ENCODE data around the gene AFTPH. TPM values are rescaled to one million over a fixed set of nuclear protein-coding genes. Genes with fewer than 3 reads are reported as not detected.

Gene AFTPH
- total RNA-seq, 2 experiments from 2014 or later, result 34.3 to 38.9 TPM

DNA sequence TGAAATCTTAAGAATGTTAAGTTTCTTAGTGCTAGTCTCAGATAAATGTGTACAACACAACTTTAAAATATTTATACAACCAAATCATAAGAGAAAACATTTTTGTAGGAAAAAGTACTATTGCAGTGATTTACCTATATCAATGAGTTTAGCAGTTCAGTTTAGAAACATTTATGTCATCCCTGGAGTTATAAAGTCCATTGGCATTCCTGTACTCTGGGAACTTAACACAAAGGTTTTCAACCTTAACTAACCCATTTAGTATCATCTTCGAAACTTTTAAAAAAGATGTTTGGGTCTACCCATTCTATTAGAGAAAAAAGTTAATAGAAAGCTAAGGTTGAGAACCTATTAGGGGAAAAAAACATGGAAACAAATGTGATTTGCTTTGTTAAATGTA is 10.9 kb downstream of the AFTPH start:
- ATAC-seq (ENCODE audit: low read depth), result no peak
- Mint-ChIP-seq H3K4me1 (peaks cover 33% of the 10 kb centered on the region), H3K36me3 (peaks cover 8% of the 10 kb centered on the region), H3K9me3 (no peaks in the 10 kb centered on the region), H3K27me3 (no peaks in the 10 kb centered on the region), H3K4me3 (no peak overlapping the region), H3K27ac (no peak overlapping the region)
- DNase-seq, result no peak
- POLR2A ChIA-PET, result interaction anchor here (1.2 kb wide), 1 partner anchor 9 kb away, joined by 3 read pairs; no protein-coding TSS in a partner anchor

DNA sequence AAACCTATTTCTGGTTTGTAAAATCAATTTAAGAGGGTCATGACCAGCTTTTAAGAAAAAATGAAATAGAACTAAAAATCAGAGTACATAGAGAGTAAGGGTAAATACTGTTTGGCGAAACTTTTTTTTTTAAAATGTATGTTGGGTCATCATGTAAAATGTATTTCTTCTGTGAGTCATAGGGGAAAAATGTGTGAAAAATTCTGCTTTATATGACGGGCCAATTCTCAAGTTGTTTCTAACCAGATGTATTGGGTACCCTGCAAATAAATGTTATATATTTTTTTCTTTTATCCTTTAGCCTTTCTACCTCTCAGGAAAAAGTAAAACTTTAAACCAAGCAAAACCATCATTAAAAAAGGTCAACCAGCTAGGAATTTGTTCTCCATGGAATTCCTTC is 13.9 kb downstream of the AFTPH start:
- Mint-ChIP-seq H3K36me3 (peaks cover 5% of the 10 kb centered on the region), H3K27ac (no peak overlapping the region), H3K4me1 (peaks cover 22% of the 10 kb centered on the region), H3K4me3 (no peak overlapping the region), H3K9me3 (no peaks in the 10 kb centered on the region), H3K27me3 (no peaks in the 10 kb centered on the region)
- no peak for DNase-seq
- POLR2A ChIA-PET, result no interaction called here
- no peak for ATAC-seq (ENCODE audit: low read depth)

DNA sequence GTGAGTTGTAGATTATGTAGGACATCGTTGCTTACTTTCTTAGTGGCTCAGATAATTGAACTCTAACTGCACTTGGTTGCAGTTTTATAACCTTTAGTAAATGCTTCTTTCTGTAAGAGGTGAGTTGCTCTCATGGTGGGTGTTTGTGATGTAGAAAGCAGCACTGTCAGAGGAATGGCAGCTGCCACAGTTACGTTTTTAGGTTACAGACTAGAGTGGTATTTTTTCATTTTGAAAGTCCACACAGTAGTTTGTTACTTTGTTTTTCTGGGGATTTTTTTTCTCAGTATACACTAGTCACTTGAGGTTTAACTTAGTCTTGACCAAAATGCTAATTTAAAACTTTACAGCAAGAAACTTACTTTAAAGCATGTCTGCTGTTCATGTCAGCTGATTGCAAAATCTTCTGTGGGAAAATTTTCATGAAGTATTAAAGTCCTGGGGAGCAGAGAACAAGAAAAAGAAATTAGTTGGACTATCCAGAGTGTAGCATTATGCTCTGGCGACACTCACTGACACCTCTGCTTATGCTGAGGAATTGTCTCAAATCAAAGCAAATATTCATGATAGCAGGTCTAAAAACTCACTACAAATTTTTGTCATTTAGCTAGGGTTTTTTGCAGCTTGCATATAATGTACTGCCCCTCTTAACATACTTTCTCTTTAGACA is 14.8 kb downstream of the AFTPH start:
- H3K4me3 Mint-ChIP-seq, result no peak overlapping the region
- H3K4me1 Mint-ChIP-seq, result peaks cover 19% of the 10 kb centered on the region
- H3K27ac Mint-ChIP-seq, result no peak overlapping the region
- DNase-seq (no peak), ATAC-seq (ENCODE audit: low read depth) (no peak)
- no peaks in the 10 kb centered on the region for H3K27me3 Mint-ChIP-seq
- POLR2A ChIA-PET, result no interaction called here
- no peaks in the 10 kb centered on the region for H3K9me3 Mint-ChIP-seq
- peaks cover 5% of the 10 kb centered on the region for H3K36me3 Mint-ChIP-seq

DNA sequence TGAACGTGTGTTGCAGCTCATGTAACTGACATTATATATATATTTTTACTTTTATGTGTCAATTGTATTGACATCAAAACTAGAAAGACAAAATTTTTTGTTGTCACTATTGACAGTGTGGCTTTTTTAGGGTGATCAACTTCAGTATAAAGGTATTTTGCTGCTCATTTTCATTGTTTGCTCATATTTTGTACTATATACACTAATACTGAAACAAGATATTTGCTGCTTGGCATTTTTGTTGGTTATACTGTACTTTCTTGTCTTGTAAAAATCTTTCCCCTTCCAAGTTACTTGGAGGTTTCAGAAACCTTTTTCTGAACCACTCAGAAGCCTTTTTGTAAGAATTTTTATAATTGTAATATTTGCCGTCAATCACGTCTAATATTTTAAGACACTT is 16.5 kb downstream of the AFTPH start:
- Mint-ChIP-seq H3K27ac (no peak overlapping the region), H3K9me3 (no peaks in the 10 kb centered on the region), H3K36me3 (peaks cover 5% of the 10 kb centered on the region), H3K4me3 (no peak overlapping the region), H3K4me1 (peaks cover 15% of the 10 kb centered on the region), H3K27me3 (no peaks in the 10 kb centered on the region)
- ATAC-seq (ENCODE audit: low read depth), result no peak
- DNase-seq, result no peak
- POLR2A ChIA-PET, result no interaction called here

DNA sequence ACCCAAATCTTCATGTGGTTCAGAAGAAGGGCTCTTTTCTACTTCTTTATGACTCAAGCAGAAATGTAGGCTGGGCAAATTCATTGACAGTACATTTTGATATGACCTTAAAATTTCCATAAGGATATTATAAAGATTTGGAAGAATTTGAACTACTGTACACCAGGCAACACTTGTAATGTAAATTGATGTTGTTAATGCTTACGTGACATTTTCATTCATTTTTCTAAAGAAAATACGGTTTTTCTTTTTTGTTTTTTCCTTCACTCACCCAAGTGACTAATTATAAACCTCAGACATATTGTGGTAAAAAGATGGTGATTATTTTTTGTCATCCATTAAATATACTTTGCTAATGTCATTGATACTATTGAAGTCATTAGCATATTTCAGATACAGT is 17.4 kb downstream of the AFTPH start:
- Mint-ChIP-seq H3K4me1 (peaks cover 13% of the 10 kb centered on the region), H3K27ac (no peak overlapping the region), H3K36me3 (peaks cover 3% of the 10 kb centered on the region), H3K9me3 (no peaks in the 10 kb centered on the region), H3K4me3 (no peak overlapping the region), H3K27me3 (no peaks in the 10 kb centered on the region)
- ATAC-seq (ENCODE audit: low read depth), result no peak
- DNase-seq, result no peak
- POLR2A ChIA-PET, result no interaction called here

DNA sequence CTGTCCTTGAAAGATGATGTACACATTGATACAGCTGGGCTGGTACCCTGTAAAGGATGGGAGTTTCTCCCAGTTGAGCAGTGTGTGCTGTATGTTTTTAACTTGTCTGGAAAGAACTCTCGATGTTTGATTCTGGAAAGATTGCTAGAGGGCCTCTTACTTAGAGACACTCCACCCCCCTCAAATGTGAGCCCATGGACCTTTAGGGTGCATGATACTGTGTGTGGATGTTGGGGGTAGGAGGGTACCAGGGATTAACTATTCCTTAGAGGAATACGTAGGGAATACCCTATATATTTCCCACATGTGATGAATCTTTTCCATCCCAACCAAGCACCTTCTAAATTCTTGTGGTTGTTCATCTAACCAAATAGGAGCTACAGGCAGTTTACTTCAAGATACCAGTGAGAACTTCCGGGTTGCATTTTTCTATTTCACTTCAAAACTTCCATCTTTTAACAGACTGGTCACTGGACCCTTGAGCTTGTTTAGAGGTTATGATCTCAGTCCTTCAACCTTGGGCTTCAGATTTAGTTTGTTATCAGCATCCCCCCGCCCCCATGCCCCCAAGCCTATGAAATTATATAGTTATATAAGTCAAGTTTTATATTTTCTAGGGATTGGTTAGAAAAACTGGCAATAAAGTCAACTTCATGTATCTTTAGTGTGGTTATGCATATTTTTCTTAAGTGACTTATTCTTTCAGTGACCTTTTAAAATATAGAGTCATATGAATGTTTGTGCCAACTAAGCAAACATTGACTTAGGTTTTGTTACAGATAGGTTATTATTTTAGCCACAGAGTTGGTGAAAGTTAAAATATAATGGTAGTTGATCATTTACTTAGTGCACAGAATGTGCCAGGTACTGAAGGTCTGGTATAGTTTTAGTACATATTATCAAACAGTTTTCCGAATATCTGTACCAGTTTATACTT is 18.2 kb downstream of the AFTPH start:
- H3K4me1 Mint-ChIP-seq, result peaks cover 11% of the 10 kb centered on the region
- H3K27me3 Mint-ChIP-seq, result no peaks in the 10 kb centered on the region
- no peaks in the 10 kb centered on the region for H3K9me3 Mint-ChIP-seq
- ATAC-seq (ENCODE audit: low read depth) (no peak), DNase-seq (no peak)
- peaks cover 1% of the 10 kb centered on the region for H3K36me3 Mint-ChIP-seq
- no peak overlapping the region for H3K4me3 Mint-ChIP-seq
- H3K27ac Mint-ChIP-seq, result no peak overlapping the region
- POLR2A ChIA-PET, result no interaction called here

DNA sequence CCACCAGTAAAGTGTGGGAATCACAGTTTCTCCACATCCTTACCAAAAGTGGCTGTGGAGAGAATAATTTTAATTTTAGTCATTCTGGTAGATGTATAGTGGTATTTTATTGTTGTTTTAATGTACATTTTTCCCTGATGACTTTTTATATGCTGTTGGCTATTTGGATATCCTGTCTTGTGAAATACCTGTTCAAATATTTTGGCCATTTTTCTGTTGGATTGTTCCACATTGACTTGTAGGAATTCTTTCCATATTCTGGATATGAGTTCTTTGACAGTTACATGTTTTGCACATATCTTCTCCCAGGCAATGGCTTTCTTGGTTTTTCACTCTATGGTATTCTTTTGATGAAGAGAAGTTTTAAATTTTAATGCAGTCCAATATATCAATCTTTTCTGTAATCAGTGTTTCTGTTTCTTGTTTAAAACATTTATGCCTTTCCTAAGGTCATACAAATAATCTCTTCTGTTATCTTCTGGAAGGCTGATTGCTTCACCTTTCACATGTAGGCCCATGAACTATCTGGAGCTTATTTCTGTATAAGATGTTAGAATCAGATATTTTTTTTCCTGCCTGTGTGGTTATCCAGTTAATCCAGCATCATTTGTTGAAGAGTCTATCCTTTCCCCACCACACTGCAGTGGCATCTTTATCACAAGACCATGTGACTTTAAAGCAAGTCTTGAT is 19.0 kb downstream of the AFTPH start:
- H3K4me3 Mint-ChIP-seq, result no peak overlapping the region
- POLR2A ChIA-PET, result no interaction called here
- no peak for ATAC-seq (ENCODE audit: low read depth)

DNA sequence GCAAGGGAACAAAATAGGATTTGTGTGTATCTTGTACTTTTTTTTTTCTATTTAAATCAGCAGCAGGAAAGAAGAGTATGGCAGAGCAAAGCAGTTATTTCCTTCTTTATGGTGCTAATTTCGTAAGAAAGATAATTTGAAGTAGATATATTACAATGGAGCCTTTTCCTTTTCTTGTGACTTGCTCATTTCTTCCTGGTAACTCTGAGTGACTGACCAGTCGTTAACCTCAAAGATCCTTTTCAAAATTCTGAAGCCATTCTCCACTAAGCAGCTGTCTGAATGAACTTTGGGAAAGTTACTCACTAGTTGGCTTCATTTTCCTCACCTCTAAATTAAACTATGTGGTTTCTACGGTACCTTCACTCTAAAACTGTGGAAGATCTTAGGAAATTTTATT is 24.6 kb downstream of the AFTPH start:
- no peaks in the 10 kb centered on the region for H3K9me3 Mint-ChIP-seq
- no peak overlapping the region for H3K4me3 Mint-ChIP-seq
- POLR2A ChIA-PET, result no interaction called here
- H3K27ac Mint-ChIP-seq, result no peak overlapping the region
- peaks cover 25% of the 10 kb centered on the region for H3K36me3 Mint-ChIP-seq
- ATAC-seq (ENCODE audit: low read depth) (no peak), DNase-seq (no peak)
- peaks cover 8% of the 10 kb centered on the region for H3K4me1 Mint-ChIP-seq
- H3K27me3 Mint-ChIP-seq, result no peaks in the 10 kb centered on the region

More for the DNA sequence above, 19.0 kb downstream of the AFTPH start:
- H3K36me3 Mint-ChIP-seq, result no peaks in the 10 kb centered on the region
- no peak overlapping the region for H3K27ac Mint-ChIP-seq
- no peaks in the 10 kb centered on the region for H3K9me3 Mint-ChIP-seq
- peaks cover 11% of the 10 kb centered on the region for H3K4me1 Mint-ChIP-seq
- no peak for DNase-seq
- H3K27me3 Mint-ChIP-seq, result no peaks in the 10 kb centered on the region

DNA sequence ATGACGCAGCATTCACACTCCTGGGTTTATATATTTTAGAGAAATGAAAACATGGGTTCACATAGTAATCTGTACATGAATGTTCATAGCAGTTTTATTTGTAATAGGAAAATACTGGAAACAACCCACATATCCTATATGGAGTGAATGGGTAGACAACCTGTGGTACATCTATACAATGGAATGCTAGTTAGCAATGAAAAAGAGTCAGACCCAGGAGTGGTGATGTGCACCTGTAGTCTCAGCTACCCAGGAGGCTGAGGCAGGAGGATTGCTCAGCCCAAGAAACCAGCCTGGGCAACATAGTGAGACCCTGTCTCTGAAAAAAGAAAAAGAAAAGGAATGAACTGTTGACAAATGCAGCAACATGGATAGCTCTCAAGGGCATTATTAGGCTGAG is 25.9 kb downstream of the AFTPH start:
- no peaks in the 10 kb centered on the region for H3K27me3 Mint-ChIP-seq
- ATAC-seq (ENCODE audit: low read depth) (no peak), DNase-seq (no peak)
- H3K27ac Mint-ChIP-seq, result no peak overlapping the region
- H3K36me3 Mint-ChIP-seq, result peaks cover 25% of the 10 kb centered on the region
- H3K4me3 Mint-ChIP-seq, result no peak overlapping the region
- peaks cover 8% of the 10 kb centered on the region for H3K4me1 Mint-ChIP-seq
- H3K9me3 Mint-ChIP-seq, result no peaks in the 10 kb centered on the region
- POLR2A ChIA-PET, result no interaction called here

DNA sequence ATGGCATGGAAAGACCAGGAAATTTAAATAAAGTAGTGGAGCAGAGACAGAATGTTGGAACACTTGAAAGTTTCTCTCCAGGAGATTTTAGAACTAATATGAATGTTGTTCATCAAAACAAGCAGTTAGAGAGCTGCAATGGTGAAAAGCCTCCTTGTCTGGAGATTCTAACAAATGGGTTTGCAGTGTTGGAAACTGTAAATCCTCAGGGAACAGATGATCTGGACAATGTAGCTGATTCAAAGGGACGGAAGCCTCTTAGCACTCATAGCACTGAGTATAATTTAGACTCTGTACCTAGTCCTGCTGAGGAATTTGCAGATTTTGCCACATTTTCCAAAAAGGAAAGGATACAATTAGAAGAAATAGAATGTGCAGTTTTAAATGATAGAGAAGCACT is 27.7 kb downstream of the AFTPH start:
- Mint-ChIP-seq H3K9me3 (no peaks in the 10 kb centered on the region), H3K36me3 (peaks cover 27% of the 10 kb centered on the region), H3K27ac (no peak overlapping the region), H3K4me1 (peaks cover 7% of the 10 kb centered on the region), H3K4me3 (no peak overlapping the region), H3K27me3 (no peaks in the 10 kb centered on the region)
- POLR2A ChIA-PET, result no interaction called here
- ATAC-seq (ENCODE audit: low read depth) (no peak), DNase-seq (no peak)

DNA sequence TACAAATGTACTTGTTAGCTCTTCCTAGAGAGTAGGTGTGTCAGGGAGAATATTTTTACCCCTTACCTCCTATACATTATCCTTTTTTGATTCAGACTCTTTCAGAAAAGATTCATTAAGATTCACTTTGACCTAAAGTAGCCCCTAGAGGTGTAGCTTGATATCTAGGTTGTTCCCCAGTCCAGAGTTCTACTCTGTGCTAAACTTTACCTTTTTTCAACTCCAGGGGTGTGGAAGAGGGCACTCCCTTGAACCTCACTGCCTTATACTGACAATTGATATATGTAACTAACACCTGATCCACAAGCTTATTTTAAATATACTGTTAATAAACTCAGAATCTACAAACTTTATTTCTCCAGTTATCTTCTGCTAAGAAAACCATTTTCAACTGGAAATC is 30.0 kb downstream of the AFTPH start:
- POLR2A ChIA-PET, result interaction anchor here (0.7 kb wide), 1 partner anchor 193 kb away, joined by 4 read pairs; no protein-coding TSS in a partner anchor
- no peak for ATAC-seq (ENCODE audit: low read depth)
- Mint-ChIP-seq H3K36me3 (peaks cover 29% of the 10 kb centered on the region), H3K27ac (no peak overlapping the region), H3K4me1 (peaks cover 1% of the 10 kb centered on the region), H3K4me3 (no peak overlapping the region), H3K27me3 (no peaks in the 10 kb centered on the region), H3K9me3 (no peaks in the 10 kb centered on the region)
- DNase-seq, result no peak

DNA sequence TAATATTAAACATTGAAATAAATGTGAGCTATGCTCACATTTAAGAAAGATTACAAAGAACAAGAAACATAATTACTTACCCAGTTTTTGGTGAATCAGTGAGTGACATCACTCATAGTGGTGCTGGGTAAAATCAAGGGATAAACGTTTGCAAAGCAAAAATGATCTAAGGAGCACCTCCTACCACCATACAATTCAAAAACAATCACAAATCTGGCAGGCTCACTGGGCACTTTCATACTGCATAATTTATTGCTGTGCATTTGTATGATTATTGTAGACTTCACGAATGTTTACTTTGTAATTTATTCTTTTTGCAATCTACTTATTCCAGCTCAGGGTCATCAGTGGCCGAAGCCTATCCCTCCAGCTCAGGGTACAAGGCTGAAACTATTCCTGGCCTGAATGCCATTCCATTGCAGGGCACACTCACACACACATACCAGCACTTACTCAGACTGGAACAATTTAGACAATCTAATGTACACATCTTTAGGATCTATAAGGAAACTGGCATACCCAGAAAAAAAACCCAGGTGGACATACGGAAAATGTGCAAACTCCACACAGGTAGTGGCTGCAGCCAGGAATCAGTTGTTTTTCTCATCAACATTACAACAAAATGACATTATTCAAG is 34.4 kb downstream of the AFTPH start:
- Mint-ChIP-seq H3K4me1 (peaks cover 22% of the 10 kb centered on the region), H3K9me3 (no peaks in the 10 kb centered on the region), H3K27ac (no peak overlapping the region), H3K36me3 (peaks cover 6% of the 10 kb centered on the region), H3K27me3 (no peaks in the 10 kb centered on the region), H3K4me3 (no peak overlapping the region)
- POLR2A ChIA-PET, result no interaction called here
- ATAC-seq (ENCODE audit: low read depth) (no peak), DNase-seq (no peak)

DNA sequence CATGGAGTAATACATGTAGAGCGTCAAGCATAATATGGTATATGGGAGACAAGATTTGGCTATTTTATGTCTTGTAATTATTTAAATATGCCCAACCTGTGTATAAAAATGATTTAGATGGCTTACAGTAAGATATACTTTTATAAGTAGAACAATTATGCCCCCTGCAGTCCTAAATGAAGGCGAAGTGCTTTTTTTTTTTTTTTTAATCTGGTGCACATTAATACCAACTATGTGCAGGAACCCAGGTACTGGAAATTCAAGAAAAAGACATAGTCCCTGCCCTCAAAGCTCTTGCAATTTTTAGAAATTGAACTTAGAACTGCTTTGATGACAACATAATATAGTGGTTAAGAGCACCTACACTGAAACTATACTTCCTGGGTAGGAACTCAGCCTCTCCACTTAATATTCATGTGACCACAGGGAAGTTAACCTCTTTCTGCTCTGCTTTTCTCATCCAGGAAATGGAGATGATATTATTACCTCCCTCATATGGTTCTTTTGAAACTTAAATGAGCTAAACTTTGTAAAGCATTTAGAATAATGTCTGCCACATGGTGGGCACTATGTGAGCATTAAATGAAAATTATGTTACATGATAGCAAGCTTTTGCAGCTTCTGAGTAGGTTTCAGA is 38.1 kb downstream of the AFTPH start:
- Mint-ChIP-seq H3K4me1 (peaks cover 31% of the 10 kb centered on the region), H3K9me3 (no peaks in the 10 kb centered on the region), H3K27ac (peak overlapping the region; percentile 61), H3K4me3 (peak overlapping the region; percentile 20), H3K36me3 (peaks cover 10% of the 10 kb centered on the region), H3K27me3 (no peaks in the 10 kb centered on the region)
- POLR2A ChIA-PET, result interaction anchor here (1.2 kb wide), 1 partner anchor 38 kb away, joined by 5 read pairs; the partner anchor contains the start of gene AFTPH
- peak; percentile 67 for ATAC-seq (ENCODE audit: low read depth)
- no peak for DNase-seq

All from activated naive CD8-positive, alpha-beta T cell treated with anti-CD3 and anti-CD28 coated beads, Interleukin-2, amount 10 ng/mL, durations not matched to agents 7 days and 5 days (primary cell).